ENCODE data around the gene GHRH.

Gene GHRH

GRCh38 chr20:37290158-37290810 lies 28.7 kb upstream of the GHRH start:
- no peak for DNase-seq

GRCh38 chr20:37288091-37288490 lies 26.5 kb upstream of the GHRH start:
- no peak for DNase-seq

- no peak for DNase-seq
Measured at GRCh38 chr20:37285664-37286374, 24.2 kb upstream of the GHRH start.

GRCh38 chr20:37284691-37285161 lies 23.1 kb upstream of the GHRH start:
- DNase-seq: no peak

- DNase-seq: no peak
Measured at GRCh38 chr20:37283530-37284195, 22.0 kb upstream of the GHRH start.

GRCh38 chr20:37282556-37282955 lies 20.9 kb upstream of the GHRH start:
- DNase-seq: no peak

- DNase-seq: no peak
Measured at GRCh38 chr20:37280403-37280802, 18.8 kb upstream of the GHRH start.

- no peak for DNase-seq
Measured at GRCh38 chr20:37279820-37280219, 18.2 kb upstream of the GHRH start.

- no peak for DNase-seq
Measured at GRCh38 chr20:37278966-37279590, 17.5 kb upstream of the GHRH start.

- no peak for DNase-seq
Measured at GRCh38 chr20:37277253-37277593, 15.6 kb upstream of the GHRH start.

- peak; percentile 78 for DNase-seq
Measured at GRCh38 chr20:37276494-37277252, 15.1 kb upstream of the GHRH start.

- no peak for DNase-seq
Measured at GRCh38 chr20:37274851-37275524, 13.4 kb upstream of the GHRH start.

GRCh38 chr20:37273988-37274387 lies 12.4 kb upstream of the GHRH start:
- DNase-seq: no peak

- DNase-seq: no peak
Measured at GRCh38 chr20:37271421-37271768, 9.8 kb upstream of the GHRH start.

- no peak for DNase-seq
Measured at GRCh38 chr20:37270576-37271420, 9.2 kb upstream of the GHRH start.

- DNase-seq: no peak
Measured at GRCh38 chr20:37267667-37268313, 6.2 kb upstream of the GHRH start.

GRCh38 chr20:37266940-37267666 lies 5.5 kb upstream of the GHRH start:
- no peak for DNase-seq

- DNase-seq: no peak
Measured at GRCh38 chr20:37265152-37265551, 3.5 kb upstream of the GHRH start.

- no peak for DNase-seq
Measured at GRCh38 chr20:37263686-37264085, 2.1 kb upstream of the GHRH start.

- DNase-seq: no peak
Measured at GRCh38 chr20:37262505-37262904, 891 bp upstream of the GHRH start.

All from NCI-H1092 (cell line).